NCI-H345 (cell line): ENCODE measurements around the gene DERL2.

Experiments
- DNase-seq: peaks from one replicate; lab custom pipeline; 2025; lab: John Stamatoyannopoulos, UW

The DERL2 gene

GRCh38 chr17:5500589-5501391 is 14.8 kb upstream of the DERL2 start:
- peak; percentile 95 for DNase-seq

DNA sequence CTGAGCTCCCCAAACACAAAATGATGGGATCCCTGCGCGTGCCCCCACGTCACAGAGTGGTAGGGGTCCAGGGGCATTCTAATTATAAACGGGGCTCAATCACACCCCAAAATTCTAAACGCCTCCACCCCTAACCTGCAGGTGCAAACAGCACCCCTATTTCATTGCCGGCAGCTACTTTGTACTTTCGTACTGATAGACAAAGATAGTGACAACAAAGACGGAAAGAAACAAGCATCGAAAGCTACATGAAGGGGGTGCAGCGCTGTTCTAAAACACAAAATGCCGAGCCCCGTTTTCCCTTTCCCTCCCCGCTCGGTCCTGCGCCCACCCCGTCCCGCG is 14.2 kb upstream of the DERL2 start:
- no peak for DNase-seq

DNA sequence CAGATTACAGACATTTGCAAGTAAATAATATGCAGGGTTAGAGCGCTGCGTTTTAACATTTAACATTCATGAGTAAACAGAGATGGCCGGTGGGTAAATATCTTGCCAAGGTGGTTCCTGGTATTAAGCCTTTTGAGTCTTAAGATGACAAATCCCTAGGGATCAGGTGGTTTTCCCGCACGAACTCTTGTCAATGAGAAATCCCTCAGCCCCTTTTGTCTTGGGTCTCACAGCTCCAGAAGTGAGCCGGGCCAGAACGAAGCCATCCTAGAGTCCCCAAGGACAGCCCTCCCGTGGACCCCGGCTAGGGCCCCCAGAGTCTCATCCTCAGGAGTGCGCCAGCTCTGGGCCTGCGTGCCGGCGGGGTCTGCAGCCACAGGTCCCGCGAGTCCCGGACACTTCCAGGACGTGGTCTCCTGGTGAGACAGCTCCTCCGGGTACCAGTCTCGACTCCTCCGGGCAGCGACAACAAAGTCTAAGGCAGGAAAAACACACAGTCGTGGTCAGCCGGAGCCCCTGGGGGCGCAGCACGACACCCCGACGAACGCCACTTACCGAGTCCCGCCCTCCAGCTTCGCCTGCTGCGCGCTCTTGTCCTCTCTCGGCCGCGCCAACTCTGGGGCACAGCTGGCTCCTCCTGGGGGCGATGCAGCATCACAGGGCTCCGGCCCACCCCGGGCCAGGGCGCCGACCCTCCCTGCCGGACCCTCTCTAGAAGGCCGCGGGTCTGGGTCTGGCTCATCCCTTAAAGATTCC is 13.7 kb upstream of the DERL2 start:
- peak; percentile 36 for DNase-seq

DNA sequence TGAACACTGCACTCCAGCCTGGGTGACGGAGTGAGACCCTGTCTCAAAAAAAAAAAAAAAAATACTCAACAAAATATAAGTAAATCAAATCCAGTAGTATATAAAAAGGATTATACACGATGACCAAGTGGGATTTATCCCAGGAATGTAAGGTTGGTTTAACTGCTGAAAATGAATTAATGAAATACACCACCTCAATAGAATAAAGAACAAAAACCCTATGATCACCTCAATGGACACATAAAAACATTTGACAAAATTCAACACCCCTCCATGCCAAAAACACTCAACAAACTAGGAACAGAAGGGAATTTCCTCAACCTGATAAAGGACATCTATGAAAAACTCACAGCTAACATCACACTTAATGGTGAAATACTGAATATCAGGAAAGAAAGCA is 7.0 kb upstream of the DERL2 start:
- DNase-seq = no peak

GRCh38 chr17:5488752-5489151 is 2.8 kb upstream of the DERL2 start:
- no peak for DNase-seq

DNA sequence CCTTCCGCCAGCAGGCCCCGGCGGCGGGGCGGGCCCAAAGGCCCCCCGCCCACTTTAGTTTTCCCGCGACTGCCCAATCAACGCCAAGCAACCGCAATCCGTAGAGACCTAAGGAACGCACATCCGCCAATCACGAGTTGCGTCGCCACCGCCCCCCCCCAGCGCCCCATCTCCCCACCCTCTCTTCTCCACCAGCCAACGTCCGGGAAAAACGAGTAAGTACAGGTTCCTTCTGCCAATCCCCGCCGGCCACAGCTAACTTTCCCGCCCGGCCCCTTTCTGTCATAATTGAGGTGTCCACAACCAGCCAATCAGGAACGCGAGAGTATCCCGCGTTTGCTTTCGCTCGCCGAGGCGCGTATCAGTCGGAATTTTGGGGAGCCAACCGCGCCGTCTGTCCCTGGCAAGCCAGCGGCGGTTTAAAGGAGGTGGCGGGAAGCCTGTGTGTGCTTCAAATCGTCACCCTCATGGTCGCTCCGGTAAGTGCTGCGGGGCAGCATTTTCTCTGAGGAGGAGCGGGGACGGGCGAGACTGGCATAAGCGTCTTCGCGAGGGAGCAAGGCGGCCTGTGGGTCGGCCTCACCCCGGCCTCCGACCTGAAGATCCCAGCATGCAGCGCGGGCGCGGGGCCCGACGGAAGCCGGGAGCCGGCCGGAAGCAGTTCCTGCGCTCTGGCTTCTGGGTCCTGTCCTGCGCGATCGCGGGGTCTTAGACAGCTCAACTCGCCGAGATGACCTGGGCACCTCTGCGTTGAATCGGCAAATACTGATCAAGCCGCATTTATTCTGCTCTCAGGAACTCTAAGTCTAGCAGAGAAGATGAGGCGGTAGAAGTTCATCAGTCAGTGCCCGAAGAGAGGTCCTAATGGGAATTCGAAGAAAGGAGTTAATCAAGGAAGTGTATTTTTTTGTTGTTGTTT is 487 bp upstream of the DERL2 start, which contains the start of gene MIS12:
Gene MIS12 (plus strand): TSS at position 361 of the 919 bp plus-strand sequence. CDS start 2,297 bp downstream, outside the sequence.
- DNase-seq = peak; percentile 97

DNA sequence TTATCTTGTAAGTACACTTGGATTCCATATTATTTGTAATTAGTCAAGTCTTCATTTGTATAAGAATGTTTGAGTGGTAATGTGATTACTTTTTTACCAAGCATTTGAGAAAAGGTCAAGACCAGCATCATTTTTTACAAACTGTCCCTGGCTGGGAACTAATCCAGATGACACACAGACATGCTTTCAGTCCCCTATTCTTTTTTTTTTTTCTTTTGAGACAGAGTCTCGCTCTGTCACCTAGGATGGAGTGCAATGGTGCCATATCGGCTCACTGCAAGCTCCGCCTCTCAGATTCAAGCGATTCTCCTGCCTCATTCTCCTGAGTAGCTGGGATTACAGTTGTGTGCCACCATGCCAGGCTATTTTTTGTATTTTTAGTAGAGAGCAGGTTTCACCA is 4.5 kb downstream of the DERL2 start:
- no peak for DNase-seq

- DNase-seq = no peak
These were observed 5.0 kb downstream of the DERL2 start for GRCh38 chr17:5480962-5481361.

DNA sequence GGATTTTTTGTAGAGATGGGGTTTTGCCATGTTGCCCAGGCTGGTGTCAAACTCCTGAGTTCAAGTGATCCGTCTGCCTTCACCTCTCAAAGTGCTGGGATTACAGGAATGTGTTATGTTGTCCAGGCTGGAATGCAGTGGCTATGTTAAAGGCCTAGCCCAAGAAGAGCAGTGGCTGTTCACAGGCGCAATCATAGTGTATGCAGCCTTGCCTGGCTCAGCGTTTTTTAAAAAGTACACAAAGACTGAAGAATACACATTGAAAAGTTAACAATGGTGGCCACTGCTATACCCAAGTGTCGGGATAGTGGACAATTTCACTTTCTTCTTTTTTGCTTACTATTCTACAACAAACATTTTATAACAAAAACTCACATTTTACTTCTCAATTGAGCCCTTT is 7.0 kb downstream of the DERL2 start:
- DNase-seq = no peak

GRCh38 chr17:5473906-5474305 is 12.1 kb downstream of the DERL2 start:
- DNase-seq = no peak

- DNase-seq = no peak
These were observed 13.5 kb downstream of the DERL2 start for GRCh38 chr17:5472511-5472910.

- DNase-seq = no peak
These were observed 17.9 kb downstream of the DERL2 start for GRCh38 chr17:5468075-5468473.

DNA sequence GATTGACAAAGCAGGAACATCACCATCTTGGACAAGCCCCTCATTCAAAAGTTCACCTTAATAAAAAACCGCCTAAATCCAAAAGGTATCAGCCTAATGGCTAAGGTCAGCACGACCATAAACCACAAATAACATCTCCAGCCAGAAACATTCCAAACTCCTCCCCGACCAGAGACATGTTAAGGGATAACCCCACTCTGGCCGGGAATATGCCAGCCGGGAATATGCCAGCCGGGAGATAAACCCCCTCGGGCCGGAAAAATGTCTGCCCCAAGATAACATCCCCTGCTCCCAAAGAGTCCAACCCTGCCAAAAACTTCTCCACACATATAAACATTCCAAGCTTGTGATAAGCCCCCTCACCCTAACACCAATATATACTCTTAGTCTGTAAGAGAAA is 18.6 kb downstream of the DERL2 start:
- no peak for DNase-seq

- DNase-seq = no peak
These were observed 19.7 kb downstream of the DERL2 start for GRCh38 chr17:5466295-5466694.

GRCh38 chr17:5464717-5465507 is 21.1 kb downstream of the DERL2 start:
- DNase-seq = no peak

GRCh38 chr17:5446786-5447185 is 39.2 kb downstream of the DERL2 start:
- DNase-seq = no peak

DNA sequence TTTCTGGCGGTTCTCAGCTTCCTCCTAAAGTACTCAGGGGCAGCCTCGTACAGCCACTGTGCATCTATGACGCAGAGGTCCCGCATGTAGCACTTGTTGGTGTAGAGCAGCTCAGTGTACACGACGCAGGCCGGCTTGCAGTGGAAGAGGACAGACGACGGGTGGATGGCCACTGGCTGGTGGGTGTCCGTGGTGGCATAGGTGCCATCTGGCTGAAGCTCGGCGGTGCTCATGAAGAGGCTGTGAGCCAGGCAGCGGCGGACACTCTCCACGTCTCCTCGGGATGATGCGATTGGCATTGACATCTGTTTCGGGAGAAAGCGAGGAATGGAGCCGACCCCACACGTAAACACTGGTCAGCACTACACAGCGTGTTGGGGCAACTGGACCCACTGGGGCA is 41.8 kb downstream of the DERL2 start:
- no peak for DNase-seq

DNA sequence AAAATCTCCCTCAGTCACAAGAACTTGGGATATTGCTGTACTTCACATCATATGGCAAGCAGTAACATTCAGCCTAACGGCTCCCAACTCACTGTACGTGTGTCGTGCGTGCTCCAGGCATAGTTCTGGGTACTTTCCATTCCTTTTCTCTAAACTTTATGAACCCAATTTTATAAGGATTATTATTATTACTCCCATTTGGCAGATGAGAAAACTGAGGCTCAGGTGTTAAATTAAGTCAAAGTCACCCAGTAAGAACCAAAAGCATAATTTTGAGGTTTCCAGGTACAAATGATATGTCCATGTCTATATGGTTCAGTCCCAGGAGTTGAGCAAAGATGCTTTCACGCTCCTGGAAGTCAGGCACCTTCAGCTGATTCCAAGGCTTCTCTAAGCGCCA is 42.2 kb downstream of the DERL2 start:
- no peak for DNase-seq

DNA sequence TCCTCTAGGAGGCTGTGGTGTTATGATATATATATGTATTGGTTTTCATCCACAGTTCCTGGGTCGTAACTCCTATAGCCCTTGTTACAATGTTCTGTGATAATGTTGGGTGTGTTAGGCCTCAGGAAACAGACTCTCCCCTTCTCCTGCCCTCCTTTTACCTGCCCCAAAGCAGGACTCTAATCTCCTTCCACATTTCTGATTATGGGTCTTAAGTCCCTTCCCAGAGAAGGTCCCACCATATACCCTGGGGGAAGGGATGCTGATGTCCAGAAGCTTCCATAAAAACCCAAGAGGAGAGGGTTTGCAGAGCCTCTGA is 46.6 kb downstream of the DERL2 start:
- no peak for DNase-seq

DNA sequence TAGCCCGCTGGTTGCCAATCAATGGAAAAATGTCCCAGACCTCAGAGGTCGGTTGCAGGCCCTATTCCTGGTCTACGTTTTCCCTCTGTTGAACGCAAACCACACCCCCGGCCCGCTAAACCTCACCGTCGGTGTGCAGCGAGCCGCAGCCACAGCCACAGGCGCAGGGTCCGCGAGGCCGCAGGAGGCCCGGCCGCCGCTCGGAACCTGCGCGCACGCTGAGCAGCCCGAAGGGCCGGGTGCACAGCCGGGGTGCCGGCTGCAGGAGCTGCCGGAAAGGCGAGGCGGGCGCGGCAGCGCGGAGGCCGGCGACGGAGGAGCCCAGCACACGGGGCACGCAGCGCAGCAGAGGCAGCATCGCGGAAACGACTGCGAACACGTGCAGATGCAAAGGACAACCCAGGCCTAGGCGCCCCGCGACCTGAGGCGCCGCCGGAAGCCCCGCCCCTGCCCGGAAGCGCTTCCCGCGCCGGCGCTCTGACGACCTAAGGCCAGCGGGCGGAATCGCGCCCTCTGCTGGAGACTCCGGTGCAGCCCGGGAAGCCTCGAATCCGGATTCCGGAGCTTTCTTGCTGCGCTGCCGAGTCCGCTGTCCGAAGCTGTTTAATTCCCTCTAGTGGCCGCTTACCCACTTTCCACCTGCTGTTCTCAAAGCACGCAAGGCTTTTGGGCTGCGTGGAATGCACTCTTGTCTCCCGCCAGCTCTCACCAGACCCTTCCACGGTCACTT is 47.1 kb downstream of the DERL2 start, which contains the start of gene C1QBP:
Gene C1QBP (minus strand): TSS at position 440 of the 730 bp plus-strand sequence. CDS start 82 bp downstream, at position 358.
- peak; percentile 85 for DNase-seq
